Measurements from ENCODE around the gene FGF19.

Gene FGF19

DNA sequence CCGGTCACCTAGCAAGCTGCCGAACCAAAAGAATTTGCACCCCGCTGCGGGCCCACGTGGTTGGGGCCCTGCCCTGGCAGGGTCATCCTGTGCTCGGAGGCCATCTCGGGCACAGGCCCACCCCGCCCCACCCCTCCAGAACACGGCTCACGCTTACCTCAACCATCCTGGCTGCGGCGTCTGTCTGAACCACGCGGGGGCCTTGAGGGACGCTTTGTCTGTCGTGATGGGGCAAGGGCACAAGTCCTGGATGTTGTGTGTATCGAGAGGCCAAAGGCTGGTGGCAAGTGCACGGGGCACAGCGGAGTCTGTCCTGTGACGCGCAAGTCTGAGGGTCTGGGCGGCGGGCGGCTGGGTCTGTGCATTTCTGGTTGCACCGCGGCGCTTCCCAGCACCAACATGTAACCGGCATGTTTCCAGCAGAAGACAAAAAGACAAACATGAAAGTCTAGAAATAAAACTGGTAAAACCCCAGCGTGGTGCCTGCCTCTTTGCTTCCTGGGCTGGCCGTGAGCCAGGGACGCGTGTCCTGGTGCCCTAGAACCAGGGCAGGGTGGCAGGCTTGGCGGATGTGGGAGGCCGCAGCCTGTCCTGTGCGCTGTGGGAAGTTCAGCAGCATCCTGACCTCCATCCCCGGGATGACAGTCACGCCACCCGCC, 49.7 kb downstream of the FGF19 start:
- no peak for DNase-seq

DNA sequence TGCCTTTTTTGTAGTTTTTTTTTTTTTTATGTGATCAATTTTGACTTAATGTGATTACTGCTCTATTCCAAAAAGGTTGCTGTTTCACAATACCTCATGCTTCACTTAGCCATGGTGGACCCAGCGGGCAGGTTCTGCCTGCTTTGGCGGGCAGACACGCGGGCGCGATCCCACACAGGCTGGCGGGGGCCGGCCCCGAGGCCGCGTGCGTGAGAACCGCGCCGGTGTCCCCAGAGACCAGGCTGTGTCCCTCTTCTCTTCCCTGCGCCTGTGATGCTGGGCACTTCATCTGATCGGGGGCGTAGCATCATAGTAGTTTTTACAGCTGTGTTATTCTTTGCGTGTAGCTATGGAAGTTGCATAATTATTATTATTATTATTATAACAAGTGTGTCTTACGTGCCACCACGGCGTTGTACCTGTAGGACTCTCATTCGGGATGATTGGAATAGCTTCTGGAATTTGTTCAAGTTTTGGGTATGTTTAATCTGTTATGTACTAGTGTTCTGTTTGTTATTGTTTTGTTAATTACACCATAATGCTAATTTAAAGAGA, 50.3 kb downstream of the FGF19 start:
- DNase-seq, result no peak

GRCh38 chr11:69652999-69653398, 50.8 kb downstream of the FGF19 start:
- no peak for DNase-seq

GRCh38 chr11:69651834-69652620, 51.8 kb downstream of the FGF19 start:
- no peak for DNase-seq

DNA sequence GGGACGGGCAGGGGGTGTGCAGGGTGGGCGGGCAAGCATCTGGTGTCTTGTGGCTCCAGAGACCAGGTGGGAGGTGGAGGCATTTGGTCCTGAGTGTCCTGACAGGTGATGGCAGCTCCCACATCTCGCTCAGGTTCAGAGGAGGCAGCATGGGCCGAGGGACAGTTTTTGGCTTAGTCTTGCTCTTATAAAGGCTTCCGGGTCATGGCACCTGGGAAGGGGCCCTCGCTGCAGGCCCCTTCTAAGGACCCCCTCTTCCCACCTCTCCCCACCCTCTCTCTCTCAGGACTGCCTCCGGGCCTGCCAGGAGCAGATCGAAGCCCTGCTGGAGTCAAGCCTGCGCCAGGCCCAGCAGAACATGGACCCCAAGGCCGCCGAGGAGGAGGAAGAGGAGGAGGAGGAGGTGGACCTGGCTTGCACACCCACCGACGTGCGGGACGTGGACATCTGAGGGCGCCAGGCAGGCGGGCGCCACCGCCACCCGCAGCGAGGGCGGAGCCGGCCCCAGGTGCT, 52.9 kb downstream of the FGF19 start:
- no peak for DNase-seq

- DNase-seq, result no peak
Observed at GRCh38 chr11:69650081-69650831, 53.6 kb downstream of the FGF19 start.

DNA sequence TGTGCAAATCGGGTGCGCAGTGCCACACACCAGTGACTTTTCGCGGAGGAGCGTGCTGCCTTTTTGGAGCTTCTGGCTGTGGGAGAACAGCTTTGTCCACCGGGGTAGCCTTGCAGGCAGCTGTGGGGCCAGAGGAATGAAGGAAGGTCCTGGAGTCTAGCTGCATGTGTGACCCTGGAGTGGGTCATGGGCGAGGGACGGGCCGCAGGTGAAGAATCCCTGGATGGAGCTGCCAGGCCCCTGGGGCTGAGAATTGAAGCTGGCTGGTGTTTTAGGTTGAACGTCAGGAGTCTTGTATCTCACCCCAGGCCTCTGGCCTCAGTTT, 54.3 kb downstream of the FGF19 start:
- no peak for DNase-seq

DNA sequence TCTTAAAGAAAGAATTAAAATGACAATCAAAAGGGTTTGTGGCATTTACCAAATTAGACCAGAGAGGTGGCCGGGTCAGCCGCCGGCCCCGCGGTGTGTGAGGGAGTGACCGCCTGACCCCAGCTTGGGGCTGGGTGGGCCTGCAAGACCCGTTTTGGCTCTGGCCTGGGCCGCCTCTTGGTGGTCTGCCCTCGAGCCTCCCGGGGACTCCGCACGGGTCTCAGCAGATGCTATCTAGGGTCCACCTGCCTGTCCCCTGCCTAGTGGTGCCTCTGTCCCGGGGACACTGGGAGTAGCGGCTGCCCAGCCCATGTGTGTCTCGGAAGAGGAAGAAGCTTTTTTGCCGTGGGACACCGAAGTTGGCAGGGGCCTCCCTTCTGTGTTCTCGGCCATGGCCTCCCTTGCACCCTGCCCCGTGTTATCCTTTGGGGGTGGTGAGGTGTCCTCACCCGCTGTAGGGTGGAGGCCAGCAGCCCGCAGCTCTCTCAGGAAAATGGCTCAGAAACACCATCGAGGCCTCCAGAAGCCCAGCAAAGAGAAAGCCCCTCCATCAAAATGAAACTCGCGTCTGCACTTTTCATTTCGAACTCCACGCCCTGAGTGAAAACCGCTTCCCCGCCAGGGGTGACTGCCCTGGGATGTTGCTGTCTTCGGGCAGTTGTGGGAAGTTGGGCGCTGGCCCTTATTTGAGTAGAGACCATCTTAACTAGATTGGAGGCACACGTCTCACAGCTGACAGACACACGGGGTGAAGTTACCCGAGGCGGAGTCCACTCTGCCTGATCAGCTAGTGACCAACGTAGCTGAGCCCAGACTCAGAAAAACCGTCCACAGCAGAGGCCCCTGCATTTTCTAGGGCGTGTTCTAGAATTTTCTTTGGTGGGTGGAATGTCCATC, 54.9 kb downstream of the FGF19 start:
- no peak for DNase-seq

Data from NCI-H446 treated with DMSO at 0.1 percent for 48 hours (cell line).